Large intestine (tissue), 3 donors: ENCODE measurements around the gene PLAAT1. TPM values are rescaled to one million over a fixed set of nuclear protein-coding genes. Genes with fewer than 3 reads are reported as not detected.

Source experiments
- DNase-seq, 2 donors: peaks; one replicate each; pipeline versions ENCODE4 v3.0.0 to v3.0.0-alpha.2; 2013
- H3K27ac ChIP-seq: one replicate; pipeline ENCODE4 v1.5.1; 2013; ENCODE audit warnings: low read length
- H3K27me3 ChIP-seq: 2 replicates; pipeline ENCODE4 v1.6.1; 2013; ENCODE audit warnings: low read length; ENCODE audit not compliant: control insufficient read depth, insufficient read depth
- H3K36me3 ChIP-seq: 2 replicates; pipeline ENCODE4 v1.6.1; 2013; ENCODE audit warnings: low read length; ENCODE audit not compliant: control insufficient read depth, insufficient read depth
- H3K4me1 ChIP-seq: one replicate; pipeline ENCODE4 v1.6.1; 2013; ENCODE audit warnings: low read length; ENCODE audit not compliant: control insufficient read depth, insufficient read depth
- H3K4me3 ChIP-seq: one replicate; pipeline ENCODE4 v1.5.1; 2013; ENCODE audit warnings: low read length
- H3K9me3 ChIP-seq: one replicate; pipeline ENCODE4 v1.6.1; 2013; ENCODE audit warnings: mild to moderate bottlenecking, low read depth, low read length, moderate library complexity; ENCODE audit not compliant: control insufficient read depth
- WGBS: methylation state at CpG from one replicate; pipeline ENCODE4 v1.1.5; 2013; ENCODE audit warnings: low lambda C conversion rate; ENCODE audit not compliant: insufficient coverage; 5-methylcytosine and 5-hydroxymethylcytosine counted together
- polyA plus RNA-seq: library from polyadenylated mRNA; unstranded; fragments of 120-200 nt; gene quantifications from one replicate; pipeline ENCODE4 v1.2.1, GENCODE V29; 2013

Gene PLAAT1
- polyA plus RNA-seq, 1 donor, result 0.24 TPM

GRCh38 chr3:193297421-193297820 is 56.4 kb downstream of the PLAAT1 start:
- DNase-seq, result no peak
- 67% methylated on average over 1 of the region's 5 CpGs for WGBS
- no peaks in the 10 kb centered on the region for H3K4me1 ChIP-seq
- H3K9me3 ChIP-seq, result no peaks in the 10 kb centered on the region
- H3K4me3 ChIP-seq, result no peak overlapping the region
- H3K27ac ChIP-seq, result no peak overlapping the region
- no peaks in the 10 kb centered on the region for H3K36me3 ChIP-seq
- H3K27me3 ChIP-seq, result no peaks in the 10 kb centered on the region

- no peak for DNase-seq
- Histone ChIP-seq H3K27ac (no peak overlapping the region), H3K4me3 (no peak overlapping the region), H3K9me3 (no peaks in the 10 kb centered on the region), H3K27me3 (no peaks in the 10 kb centered on the region), H3K4me1 (no peaks in the 10 kb centered on the region), H3K36me3 (no peaks in the 10 kb centered on the region)
- 88% methylated on average over 1 of the region's 1 CpG for WGBS
These were observed 60.4 kb downstream of the PLAAT1 start for GRCh38 chr3:193301433-193301832.

DNA sequence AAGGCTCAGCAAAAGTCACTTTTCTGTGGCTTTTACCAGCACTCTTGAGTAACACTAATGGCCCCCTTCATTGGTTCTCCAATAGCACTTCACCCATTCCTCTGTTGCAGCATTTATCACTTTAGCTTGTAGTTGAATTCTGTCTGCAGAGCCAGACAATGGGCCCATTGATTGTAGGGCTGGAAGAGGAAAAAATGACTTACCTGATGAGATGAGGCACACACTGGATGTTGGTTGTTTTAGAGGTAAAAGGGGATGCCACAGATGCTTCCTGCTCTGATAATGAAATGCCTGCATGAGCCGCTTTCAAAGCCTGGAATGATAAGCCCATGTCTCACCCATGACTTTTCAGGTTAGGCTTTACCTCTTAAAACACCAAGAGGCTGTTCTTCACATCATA is 64.3 kb downstream of the PLAAT1 start:
- Histone ChIP-seq H3K36me3 (no peaks in the 10 kb centered on the region), H3K4me1 (no peaks in the 10 kb centered on the region), H3K27me3 (no peaks in the 10 kb centered on the region), H3K4me3 (no peak overlapping the region), H3K27ac (no peak overlapping the region), H3K9me3 (no peaks in the 10 kb centered on the region)
- no peak for DNase-seq
- WGBS, result no CpG with 5 or more reads among the region's 1 CpG

GRCh38 chr3:193310914-193311723 is 70.1 kb downstream of the PLAAT1 start:
- Histone ChIP-seq H3K4me1 (no peaks in the 10 kb centered on the region), H3K27me3 (no peaks in the 10 kb centered on the region), H3K27ac (no peak overlapping the region), H3K4me3 (no peak overlapping the region), H3K9me3 (no peaks in the 10 kb centered on the region), H3K36me3 (no peaks in the 10 kb centered on the region)
- no CpG with 5 or more reads among the region's 6 CpGs for WGBS
- no peak for DNase-seq

- no peaks in the 10 kb centered on the region for H3K9me3 ChIP-seq
- no peak for DNase-seq
- no peaks in the 10 kb centered on the region for H3K27me3 ChIP-seq
- WGBS, result no CpG with 5 or more reads among the region's 3 CpGs
- H3K4me3 ChIP-seq, result no peak overlapping the region
- H3K27ac ChIP-seq, result no peak overlapping the region
- no peaks in the 10 kb centered on the region for H3K36me3 ChIP-seq
- no peaks in the 10 kb centered on the region for H3K4me1 ChIP-seq
These were observed 72.3 kb downstream of the PLAAT1 start for GRCh38 chr3:193313061-193313958.

- no peak overlapping the region for H3K27ac ChIP-seq
- WGBS, result 100% methylated on average over 1 of the region's 3 CpGs
- no peak overlapping the region for H3K4me3 ChIP-seq
- H3K36me3 ChIP-seq, result no peaks in the 10 kb centered on the region
- no peaks in the 10 kb centered on the region for H3K27me3 ChIP-seq
- H3K4me1 ChIP-seq, result no peaks in the 10 kb centered on the region
- H3K9me3 ChIP-seq, result no peaks in the 10 kb centered on the region
- DNase-seq, result no peak
These were observed 73.1 kb downstream of the PLAAT1 start for GRCh38 chr3:193314161-193314560.

GRCh38 chr3:193317682-193318300 is 76.8 kb downstream of the PLAAT1 start:
- no peak for DNase-seq
- no peak overlapping the region for H3K27ac ChIP-seq
- no peaks in the 10 kb centered on the region for H3K27me3 ChIP-seq
- H3K4me3 ChIP-seq, result no peak overlapping the region
- no peaks in the 10 kb centered on the region for H3K9me3 ChIP-seq
- H3K36me3 ChIP-seq, result no peaks in the 10 kb centered on the region
- WGBS, result 40% methylated on average over 1 of the region's 2 CpGs
- no peaks in the 10 kb centered on the region for H3K4me1 ChIP-seq

Other genes with a start within 250 kb of the PLAAT1 start
- 0.09 TPM for gene ATP13A5, start 137.5 kb downstream of the PLAAT1 start, polyA plus RNA-seq